Activated CD8-positive, alpha-beta memory T cell treated with anti-CD3 and anti-CD28 coated beads, Interleukin-2, amount 50 U/mL, for 4 hours (primary cell): ENCODE measurements around the gene TRAF3.

ENCODE experiments used
- DNase-seq: peaks from one replicate; pipeline ENCODE4 v3.0.0-alpha.2; 2020

Gene TRAF3

DNA sequence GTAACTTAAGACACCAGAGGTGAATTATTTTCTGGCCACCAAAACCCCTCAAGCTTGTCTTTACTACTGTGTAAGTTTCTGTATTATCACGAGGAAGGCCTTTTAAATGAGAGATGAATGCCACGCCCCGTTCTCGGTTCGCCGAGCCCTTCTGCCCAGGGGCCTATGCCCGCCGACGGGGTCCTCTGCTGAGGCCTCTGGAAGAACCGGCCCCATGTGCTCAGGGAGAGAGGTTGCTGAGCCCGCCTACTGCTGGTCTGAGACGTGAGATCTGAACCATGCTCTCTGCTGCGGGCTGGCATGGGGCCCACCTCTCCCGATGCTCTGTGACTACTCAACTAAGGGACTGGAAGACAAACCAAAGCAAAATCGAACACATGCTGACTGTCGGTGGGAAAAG lies 166.2 kb downstream of the TRAF3 start:
- DNase-seq: no peak

DNA sequence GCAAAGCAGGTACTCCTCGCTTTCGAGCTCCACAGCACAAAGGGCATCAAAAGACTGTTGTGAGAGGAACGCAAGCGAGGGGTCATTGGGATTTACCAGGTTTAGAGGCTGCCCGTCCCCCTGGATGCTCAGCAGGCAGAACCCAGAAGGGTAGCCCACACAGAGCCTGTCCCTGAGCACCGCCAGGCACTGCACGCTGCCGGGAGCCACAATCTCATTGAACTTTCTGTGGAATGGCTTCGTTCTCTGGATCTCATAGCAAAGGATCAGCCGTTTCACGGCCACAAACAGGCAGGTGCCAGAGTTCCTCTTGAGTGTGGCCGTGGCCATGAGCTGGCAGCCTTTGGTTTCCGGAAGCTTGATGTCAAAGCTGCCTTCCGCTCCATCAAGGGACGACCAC lies 166.7 kb downstream of the TRAF3 start:
- no peak for DNase-seq

DNA sequence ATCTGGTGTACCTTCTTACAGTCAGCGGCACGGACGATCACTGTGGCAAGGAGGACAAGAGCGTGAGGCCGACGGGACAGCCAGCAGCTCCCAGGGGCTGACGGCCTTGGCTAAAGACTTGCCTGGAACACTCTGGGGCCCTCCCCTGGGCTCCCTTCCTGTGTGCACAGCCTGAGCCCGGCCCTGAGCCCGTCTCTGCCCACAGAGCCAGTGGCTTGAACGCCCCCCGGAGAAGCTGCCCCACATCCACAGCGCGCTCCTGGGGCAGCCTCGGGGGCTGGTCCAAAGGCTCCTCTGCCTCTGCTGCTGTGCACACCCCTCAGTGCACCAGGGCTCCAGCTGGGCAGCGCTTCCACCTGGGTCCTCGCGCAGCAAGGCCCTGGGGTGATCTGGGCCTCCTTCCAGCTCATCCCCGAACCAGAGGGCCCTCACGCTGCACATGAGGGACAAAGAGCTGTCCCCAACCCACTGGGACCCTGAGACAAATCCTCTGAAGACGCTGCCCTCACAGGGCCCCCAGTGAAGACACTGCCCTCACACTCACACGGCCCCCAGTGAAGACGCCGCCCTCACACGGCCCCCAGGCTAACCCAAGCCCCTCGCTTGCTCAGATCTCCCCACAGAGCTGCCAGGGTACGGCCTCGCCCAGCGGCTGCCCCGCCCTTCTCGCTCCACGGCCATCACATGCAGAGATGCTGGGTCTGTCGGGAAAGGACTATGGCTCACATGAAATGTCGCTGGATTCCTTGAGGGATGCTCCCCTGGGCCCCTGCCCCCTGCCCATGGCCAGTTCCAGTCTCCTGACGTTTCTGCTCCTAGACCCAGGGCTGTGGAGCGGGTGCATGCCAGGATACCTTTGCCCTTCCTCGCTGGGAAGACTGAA lies 167.4 kb downstream of the TRAF3 start:
- DNase-seq: no peak

DNA sequence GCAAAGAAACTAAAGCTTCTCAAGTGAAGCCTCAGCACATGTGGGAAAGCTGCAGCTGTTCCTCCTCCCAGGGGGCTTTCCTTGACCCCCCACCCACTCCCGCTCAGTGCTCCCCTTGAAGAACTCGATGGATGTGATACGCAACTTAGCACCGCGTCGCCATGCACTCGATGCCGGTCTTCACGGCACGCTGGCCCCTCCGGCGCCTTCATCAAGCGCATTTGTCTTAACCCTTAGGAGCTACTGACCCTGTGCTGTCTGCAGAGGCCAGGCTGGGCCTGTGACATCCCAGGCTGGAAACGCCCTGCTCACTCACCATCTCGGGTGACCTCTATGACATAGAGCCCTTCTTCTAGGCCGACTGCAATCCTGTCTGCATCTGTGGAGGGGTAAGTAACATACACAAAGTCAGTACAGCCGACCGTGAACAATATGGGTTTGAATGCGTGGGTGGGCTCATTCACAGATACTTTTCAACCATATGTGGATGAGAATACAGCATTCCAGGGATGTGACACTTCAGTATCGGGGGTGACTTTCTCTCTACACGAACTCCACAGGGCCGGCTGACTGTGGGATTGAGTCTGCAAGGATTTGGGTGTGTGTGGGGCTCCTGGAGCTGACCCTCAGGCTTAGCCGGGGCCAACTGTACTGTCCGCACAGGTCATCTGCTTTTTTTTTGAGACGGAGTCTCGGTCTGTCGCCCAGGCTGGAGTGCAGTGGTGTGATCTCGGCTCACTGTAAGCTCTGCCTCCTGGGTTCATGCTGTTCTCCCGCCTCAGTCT lies 168.3 kb downstream of the TRAF3 start:
- no peak for DNase-seq

DNA sequence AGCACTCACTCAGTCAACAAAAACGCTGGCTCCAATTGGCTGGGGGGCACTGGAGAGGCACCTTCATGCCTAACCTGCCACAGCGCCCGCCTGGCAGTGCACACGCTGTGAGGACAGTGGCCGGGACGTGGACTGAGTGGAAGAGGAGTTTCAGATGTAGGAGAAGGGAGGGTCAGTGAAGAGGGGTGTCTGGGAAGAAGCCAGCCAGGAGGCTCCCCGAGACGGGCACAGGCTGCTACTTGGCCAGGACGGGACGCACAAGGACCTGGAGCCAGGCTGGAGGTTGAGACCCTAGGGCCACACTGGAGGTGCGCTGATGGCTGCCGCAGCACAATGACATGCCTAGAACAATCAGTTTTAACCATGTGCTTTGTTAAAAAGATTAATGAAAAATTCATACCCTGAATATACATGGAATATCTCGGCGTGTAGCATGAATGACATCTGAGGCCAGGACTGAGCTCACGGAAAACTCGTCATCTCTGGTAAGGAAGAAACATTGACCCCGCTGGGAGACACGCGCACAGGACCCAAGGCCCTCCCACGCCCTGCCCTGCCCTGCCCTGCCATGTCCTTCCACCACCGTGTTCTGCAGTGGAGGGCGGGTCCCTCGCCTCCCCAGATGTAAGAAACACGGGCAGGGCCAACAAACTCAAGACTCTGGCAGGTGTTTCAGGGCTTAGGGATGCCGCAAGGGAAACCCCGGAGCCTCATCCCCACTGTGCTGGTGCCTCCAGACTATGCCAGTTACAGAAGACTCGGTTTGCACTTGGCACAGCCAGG lies 170.3 kb downstream of the TRAF3 start:
- no peak for DNase-seq

DNA sequence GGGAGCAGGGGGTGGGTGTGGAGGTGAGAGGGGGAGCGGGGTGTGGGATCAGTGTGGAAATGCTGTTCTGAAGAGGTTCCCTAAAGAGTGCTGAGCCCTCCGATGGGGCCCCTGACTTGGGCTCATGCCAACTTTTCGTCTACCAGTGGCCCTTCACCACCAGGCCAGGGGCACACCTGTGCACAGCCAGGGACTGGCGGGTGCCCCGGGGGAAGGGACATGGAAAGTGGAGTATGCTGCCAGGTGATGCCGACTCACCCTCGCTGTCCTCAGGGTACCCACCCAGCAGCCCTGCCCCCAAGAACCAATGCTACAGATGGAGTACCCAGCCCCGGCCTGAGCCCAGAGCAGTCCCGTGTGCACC lies 171.4 kb downstream of the TRAF3 start:
- DNase-seq: no peak

DNA sequence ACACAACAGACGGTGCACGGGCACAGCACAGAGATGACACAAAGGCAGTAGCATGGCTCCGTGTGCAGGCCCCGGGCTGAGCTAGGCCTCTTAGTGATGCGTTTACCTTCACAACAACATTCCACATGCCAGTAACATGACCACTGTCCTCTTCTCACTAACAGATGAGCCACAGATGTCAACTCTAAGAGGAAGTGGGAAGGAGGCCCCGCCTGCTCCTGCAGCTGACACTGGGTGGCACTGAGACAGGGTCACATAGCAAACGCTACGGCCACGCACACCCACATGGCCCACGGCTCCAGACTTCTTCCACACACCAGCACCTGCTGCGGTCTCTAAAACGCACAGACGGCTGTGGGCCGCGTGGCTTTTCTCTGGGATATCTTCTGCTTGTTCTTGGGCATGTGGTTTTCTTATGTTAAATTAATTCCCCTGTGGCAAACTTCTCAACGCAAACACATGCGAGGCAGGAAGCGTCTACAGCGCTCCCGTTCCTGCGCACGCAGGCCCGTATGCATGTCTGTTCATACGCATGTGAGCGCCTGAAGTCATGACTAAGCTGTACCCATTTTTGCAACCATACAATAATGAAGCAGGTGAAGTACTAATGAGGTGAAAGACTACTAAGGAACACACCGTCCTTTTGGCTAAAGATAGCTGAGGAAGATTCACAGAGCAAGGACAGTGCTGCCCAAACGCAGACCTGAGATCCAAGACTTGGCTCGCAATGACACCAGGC lies 172.0 kb downstream of the TRAF3 start:
- no peak for DNase-seq

DNA sequence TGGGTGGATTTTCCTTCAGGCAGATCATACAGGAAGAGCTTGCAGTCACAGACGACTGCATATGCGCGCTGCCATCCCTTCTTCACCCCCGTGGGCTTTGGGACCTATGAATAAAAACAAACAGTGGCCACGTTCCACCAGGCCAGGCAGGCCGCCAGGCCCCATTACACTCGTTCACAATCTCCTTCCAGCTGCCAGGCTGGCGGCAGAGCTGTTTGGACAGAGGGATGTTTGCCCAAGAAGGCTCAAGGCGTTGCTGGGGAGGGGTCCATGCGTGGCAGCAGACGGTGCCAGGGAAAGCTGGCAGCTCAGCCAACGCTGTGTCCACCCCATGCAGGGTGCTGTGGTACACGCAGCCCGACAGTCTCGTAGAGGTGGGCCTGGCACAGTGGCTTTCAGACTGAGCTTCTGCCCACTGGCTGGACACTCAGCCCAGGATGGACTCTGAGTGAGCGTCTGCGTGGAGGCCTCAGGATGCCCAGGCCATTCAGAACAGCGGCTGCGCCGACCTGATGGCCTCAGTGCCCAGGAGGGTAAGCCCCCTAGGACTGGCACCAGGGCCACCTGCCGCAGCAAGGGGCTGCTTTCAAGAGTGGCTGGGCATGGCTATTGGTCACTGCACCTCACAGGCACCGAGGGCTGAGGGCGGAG lies 172.7 kb downstream of the TRAF3 start:
- DNase-seq: no peak

DNA sequence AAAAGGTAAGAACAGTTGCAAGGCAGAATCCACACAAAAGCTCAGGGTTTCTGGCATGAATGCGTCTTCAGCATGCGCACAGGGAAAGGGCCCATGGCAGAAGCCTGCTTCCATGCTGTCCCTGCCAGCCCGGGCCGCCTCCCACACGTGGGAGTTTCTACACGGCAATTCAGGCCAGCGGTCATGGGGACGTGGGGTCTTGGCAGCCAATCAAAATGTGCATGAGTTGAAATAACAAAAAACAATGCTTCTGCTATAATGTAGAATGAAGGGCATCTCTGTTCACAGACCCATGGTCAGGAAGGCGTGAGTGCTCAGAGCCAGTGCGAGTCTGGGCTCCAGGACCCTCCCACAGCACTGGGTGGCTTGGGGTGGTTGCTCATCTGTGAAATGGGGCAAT lies 173.8 kb downstream of the TRAF3 start:
- DNase-seq: no peak

DNA sequence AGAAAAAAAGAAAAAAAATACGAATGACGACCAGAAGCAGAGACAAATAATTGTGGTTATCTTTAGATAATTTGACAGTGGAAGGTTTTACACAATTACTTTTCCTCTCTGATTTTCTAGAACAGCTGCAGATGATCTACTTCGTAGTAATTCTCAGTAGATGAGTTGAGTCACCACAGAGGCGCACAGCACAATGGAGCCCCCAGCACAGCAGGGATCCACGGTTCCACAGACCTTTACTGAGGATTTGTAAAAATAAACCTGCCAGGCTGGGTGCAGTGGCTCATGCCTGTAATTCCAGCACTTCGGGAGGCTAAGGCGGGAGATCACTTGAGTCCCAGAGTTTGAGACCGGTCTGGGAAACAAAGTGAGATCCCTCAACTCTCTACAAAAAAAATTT lies 174.6 kb downstream of the TRAF3 start:
- no peak for DNase-seq

DNA sequence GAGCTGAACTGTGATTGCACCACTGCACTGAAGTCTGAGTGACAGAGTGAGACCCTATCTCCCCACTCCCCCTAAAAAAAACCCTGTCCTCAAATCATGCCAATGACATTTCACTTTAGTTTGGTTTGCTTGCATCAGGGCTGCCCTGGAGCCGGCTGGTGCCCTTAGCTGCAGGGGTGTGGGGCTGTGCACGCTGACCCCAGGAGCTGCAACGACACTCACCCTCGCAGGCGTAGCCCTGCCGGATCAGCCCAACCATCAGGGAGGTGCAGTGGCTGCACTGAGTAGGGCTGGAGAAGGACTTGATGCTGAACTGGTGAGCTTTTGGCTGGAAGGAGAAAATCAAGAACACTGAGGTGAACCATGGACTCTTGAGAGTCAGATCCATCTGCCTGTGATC lies 175.0 kb downstream of the TRAF3 start:
- no peak for DNase-seq

DNA sequence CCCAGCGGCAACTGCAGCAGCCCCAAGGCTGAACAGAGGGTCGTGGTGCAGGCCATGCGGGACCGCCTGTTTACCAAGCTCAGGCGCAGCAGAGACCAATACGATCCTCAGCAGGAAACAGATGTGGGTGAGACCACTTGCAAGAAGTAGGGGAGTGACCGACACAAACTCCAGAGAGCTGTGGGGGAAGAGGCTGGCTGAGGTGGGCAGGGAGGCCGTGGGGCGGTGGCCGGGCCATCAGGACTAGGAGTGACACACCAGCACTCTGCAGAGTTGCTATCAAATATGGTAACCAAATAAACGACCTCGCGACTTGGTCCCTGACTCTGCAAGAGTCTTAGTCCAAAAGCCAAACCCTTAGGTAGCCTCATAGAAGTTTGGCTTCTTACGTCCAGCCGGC lies 175.9 kb downstream of the TRAF3 start:
- no peak for DNase-seq

DNA sequence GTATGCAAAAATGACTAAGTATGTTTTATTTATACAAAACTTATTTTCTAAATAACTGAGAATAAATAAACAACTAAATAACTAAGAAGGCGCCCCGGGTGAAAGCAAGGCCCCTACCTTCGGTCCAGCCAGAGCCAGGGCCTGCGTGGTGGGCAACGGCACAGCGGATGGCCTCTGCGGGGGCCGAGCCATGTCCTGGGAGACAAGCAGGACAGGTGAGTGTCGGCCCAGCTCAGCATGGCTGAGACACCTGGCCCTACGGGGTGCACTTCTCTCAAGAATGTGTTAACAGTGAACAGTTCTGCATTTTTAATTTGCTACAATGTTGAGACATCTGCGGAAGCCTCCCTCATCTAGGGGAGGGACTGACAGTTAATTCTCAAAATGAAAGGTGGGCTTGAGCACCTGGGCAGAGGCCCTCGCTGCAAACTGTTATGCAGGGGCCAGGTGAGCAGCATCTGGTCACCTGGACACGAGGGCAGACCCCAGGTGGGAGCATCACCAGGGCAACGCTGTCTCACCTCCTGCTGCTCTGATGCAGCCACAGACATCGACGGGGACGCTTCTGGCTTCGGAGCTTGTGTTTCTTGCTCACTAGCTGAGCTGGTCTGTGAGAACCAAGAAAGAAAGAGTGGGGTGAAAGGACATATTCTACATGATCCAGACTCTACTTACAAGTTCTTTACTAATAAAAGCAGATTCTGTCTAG lies 177.0 kb downstream of the TRAF3 start:
- DNase-seq: no peak

DNA sequence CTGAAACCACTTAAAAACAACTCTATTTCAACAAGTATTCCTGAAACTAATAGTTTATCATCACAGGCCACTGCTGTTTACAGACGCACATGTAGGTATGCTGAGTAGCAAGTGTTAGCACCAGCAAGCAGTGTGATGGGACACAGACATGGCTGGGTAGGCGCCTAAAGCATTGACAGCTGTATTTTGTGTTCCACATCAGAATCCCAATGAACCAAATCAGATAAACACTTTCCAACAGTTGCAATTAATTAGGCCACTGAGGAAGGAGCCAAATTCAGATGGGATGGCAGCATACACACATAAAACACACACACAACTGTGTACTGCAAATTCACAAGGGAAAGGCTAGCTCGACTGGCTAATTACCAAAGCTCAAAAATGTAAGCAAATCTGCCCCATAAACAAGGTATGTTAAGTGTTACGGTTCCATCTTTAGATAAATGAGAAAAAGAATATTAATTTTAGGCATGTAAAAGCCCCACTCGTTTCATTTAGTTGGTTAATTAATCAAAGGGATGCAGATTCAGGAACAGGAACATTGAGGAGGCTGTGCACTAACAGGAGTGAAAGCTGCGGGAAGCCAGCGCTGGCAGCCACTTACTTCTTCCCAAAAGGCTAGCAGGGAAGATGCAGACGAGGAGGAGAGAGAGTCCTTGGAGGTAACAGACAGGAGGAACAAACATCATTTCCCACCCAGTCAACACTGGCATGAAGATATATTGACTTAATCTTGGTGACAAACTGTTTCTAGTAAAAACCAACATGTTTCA lies 178.6 kb downstream of the TRAF3 start:
- no peak for DNase-seq

DNA sequence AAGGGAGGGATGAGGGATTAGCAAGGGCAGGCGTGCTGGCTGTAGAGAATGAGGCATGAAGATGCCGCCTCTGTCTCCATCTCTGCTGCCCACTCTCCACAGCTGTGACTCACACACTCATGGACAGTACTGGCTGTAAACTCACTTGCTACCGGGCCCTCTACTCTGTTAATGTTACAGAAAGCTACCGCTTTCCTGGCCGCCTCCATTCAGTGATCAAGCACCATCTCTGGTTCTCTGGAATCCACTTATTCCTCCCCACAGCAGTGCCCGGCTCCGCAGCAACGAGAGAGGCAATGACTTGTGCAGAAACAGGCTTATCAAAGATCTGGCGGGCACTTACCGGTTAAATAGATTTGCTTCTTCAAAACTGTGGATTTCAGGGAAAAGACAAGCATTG lies 180.0 kb downstream of the TRAF3 start:
- no peak for DNase-seq

DNA sequence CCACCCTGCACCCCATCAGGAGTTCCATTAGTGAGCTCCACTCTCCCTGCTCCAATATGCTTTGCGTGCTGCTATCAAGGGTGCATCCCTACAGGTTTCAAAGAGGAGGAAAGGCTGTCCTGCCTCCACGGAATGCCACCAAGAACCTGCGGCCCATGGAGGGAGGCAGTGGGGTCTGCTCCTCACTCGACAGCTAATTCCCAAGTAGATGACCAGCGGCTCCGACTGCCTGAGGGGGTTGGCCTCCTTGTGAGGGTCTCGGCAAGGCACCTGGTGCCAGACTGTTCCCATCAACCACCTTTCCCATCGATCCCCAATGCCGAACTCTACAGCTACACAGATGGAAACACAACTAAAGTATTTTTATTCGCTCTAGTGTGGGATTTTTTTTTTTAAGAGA lies 181.2 kb downstream of the TRAF3 start:
- DNase-seq: no peak
